GM19452 (cell line): Measurements from ENCODE around the gene CUEDC1.

Source experiments
- ATAC-seq: cut with Tn5 transposase; IDR thresholded peaks from one replicate; pipeline ENCODE4 v1.9.1; 2021; ENCODE audit not compliant: unreplicated experiment

CUEDC1 gene, protein sequence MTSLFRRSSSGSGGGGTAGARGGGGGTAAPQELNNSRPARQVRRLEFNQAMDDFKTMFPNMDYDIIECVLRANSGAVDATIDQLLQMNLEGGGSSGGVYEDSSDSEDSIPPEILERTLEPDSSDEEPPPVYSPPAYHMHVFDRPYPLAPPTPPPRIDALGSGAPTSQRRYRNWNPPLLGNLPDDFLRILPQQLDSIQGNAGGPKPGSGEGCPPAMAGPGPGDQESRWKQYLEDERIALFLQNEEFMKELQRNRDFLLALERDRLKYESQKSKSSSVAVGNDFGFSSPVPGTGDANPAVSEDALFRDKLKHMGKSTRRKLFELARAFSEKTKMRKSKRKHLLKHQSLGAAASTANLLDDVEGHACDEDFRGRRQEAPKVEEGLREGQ

DNA sequence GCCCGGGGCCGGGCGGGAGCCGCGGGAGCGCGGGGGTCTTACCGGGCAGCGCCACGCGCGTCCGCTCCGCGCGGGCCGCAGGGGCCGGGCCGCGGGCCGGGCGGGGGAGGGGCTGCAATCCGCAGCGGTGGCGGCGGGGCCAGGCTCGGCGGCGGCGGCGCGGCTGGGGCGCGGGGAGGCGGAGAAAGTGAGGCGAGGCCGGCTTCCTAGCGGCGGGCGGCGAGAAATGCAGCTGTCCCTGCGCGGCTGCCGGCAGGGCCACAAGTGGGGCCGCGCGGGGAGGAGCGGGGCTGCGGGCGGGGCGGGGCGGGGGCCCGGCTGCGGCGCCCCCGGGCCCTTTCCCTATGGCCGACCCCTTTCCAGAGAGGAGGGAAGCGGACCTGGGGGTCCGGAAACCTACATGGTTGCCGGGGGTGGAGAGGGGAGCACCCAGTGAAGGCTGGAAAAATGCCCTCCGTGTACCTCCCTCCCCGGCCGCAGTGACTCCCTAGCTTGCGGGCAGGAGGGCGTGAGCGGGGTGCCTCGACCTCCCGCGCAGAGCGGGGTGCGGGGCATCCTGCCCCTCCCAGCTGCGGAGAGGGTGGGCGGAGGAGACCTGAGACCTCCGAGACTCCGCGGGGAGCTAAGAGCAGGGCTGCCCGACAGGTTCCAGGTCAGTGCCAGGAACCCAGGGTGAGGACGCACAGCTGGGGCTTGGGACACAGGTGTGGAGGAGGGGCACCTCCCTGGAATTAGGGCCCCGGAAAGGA, at the start of gene CUEDC1:
CUEDC1 (minus strand) TSS at position 230 of the 749 bp plus-strand sequence. CDS start 69,848 bp downstream, outside the sequence.
- ATAC-seq, result no peak

DNA sequence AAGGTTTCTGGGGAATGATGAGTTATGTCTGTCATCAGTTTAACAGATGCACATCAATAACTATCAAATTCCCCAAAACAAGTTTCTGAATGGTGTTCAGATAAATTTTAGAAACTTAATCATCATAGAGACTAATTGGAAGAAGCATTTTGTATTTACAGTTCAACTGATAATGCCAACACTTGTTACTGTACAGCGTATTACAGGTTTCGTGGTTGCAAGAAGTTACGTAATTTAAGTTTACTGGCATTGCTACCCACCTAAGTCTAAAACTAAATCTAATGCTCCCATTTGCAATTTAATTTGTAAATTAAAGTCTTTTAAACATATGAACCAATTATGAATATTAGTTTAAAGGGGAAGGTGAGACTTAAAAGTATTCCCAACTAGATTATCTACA, 48.8 kb upstream of the CUEDC1 start:
- ATAC-seq, result no peak

GRCh38 chr17:58002973-58003372, 47.8 kb upstream of the CUEDC1 start:
- no peak for ATAC-seq

GRCh38 chr17:58002154-58002948, 47.1 kb upstream of the CUEDC1 start:
- no peak for ATAC-seq

DNA sequence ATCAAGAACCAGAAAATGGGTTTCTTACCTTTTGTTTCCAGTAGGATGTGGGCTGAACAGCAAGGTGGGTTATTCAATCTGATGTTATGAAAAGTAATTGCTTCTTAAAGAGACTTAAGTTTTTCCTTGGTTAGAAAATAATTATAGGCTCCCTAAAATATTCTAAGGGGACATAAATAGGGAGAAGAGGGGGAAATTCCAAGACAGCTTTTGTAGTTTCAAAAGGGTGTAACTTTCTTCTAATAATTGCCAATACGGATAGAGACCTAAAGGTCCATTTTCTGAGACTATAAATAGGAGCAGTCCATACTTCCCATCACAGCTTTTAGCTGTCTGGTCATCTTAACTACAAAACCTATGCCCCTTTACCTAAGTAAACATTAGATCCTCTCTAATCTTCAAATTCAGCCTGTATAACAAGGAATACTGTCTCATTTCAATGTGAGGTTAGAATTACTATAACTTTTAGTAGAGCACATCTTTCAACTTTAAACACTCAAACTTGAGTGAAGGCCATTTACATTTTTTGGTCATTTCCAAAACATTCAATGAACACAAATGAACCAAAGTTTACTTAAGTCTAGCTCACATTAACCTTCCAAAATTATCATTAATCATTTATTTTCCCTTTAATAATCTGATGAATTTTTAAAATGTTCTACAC, 46.4 kb upstream of the CUEDC1 start:
- ATAC-seq, result no peak

DNA sequence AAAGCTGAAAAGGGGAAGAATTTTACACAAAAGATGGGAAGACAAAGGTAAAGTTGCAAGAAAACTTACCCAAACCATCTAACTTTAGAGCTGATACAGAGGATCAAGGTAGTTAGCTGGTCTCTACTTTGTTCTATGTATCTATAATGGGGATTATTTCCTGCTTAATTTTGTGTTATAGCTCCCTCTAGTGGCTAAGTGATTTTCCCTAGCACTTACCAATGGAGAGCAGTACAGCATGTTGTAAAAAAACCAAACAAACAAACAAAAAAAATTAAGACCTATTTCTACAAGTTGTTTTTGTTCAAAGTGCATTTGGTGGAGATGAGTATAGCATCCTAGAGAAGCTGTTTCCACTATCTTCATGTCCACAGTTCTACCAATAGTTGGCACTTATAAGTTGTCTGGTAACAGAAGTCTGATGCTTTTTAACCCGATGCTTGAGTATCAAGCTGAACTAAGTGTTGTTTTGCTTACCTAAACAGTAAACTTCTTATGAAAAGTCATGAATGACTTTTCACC, 44.3 kb upstream of the CUEDC1 start:
- ATAC-seq, result peak; percentile 56

GRCh38 chr17:57999010-57999495, 43.8 kb upstream of the CUEDC1 start:
- no peak for ATAC-seq

DNA sequence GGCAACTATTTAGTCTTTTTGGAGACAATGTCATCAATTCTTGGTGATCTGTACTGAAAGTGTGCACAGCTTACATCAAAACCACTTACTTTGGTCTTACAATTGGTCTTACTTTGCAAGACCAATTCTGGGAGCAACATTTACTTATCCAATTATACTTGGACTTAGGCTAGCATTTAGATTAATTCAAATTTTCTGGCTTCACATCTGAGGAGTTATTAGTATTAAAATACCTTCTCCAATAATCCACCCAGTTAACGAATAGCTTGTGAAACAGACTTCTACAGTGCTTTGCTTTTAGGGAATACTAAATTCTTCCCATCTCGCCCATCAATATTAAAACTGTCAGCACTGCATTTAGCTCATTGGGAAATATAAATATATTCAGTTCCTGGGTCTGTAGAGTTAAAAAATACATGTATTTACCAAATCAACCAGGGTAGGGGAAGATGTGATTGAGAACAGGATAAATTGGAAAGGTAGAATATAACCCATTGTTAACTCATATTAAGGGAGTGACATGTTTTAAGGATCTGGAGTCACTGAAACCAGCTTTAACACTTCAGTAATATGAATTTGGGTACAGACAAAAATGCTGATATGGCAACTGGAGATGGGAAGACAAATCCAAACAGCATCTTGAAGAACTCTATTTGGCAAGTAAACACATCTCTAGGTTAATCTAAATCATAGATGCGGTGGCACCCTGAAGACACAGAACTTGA, 42.0 kb upstream of the CUEDC1 start:
- ATAC-seq, result no peak

DNA sequence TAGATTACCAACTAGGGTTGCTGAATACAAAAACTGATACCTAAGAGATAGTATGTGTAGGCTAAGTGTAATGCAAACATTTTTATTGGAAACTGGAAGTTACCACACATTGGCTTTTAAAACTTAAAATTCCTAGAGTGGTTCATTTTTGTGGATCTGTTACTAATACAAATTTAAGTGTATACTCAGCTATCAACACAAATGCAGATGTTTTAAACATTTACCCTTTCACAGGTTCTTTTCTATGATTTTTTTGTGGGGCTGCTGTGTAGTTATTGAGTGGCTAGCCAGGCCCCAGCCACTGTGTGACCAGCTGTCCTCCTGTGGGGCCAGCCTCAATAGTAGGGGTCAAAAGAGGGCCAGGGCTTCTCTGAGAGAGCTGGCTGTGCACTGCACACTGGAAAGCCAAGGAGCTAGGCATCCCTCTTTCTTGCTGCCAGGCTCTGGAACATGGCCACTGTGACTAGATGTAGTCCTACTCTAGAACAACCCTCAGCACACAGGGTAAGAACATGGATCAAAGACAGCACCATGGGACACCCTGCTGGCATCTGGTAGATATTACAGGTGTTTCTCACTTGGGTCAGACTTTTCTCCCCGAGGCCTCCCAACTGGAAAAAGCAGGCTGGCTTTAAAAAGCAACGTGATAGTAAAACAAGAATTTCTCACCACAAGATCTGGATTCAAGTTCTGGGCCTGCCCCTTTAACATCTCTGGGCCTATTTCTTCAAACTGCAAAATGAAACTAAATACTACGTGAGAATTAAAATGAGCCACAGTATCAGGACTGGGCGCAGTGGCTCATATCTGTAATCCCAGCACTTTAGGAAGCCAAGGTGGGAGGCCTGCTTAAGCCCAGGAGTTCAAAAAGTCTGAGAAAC, 40.1 kb upstream of the CUEDC1 start:
- peak; percentile 70 for ATAC-seq

DNA sequence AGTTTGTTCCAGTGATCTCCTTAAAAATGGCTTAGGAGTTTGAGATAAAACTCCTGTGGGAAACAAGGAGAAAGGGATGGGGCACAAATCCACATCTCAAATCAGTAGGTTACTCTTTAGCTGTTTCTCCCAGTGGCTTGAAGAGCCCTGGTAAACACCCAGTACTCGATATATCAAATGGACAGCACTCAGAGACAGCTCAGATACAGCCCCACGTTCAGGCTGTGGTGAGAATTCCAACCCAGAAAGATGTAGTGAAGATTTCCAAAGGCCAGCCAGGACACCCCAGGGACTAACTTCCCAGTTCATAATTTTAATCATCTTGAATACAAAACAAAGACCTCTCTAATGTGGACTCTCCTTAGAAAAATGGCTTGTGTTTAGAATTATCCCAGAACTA, 39.2 kb upstream of the CUEDC1 start:
- ATAC-seq, result no peak

GRCh38 chr17:57993471-57994365, 38.5 kb upstream of the CUEDC1 start:
- ATAC-seq, result no peak

GRCh38 chr17:57991537-57991936, 36.3 kb upstream of the CUEDC1 start:
- ATAC-seq, result no peak

DNA sequence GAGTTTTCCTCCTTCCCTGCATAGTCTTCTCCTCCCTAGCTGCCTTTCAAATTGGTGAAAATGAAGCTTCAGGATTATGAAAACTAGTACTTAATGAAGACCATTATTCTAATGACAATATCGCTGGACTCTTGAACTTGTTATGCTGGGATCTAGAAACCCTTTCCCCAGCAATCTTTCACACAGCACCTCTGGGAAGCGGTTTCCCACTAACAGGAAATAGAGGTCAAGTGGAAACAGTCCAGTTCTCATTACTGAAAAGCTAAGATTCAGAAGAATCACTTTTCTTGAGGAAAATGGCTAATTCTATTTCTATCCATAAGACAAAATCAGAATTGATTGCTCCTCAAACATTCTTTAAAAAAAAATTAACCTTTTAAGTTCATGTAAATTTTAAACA, 34.8 kb upstream of the CUEDC1 start:
- ATAC-seq, result no peak

- peak; percentile 76 for ATAC-seq
Measured at GRCh38 chr17:57988301-57989250, 33.4 kb upstream of the CUEDC1 start.

GRCh38 chr17:57987581-57988300, 32.5 kb upstream of the CUEDC1 start, which contains the start of gene VEZF1:
TSS of gene VEZF1 (minus strand) at chr17:57988254. CDS start at chr17:57988111, 143 bp downstream.
- peak; percentile 67 for ATAC-seq
